GM18505 (cell line): ENCODE data around the gene WIPF2.
"Not testable (repeated sequence)": the region's sequence is repeated elsewhere in the genome, so short reads cannot be mapped to it uniquely, and the experiment has no call there.

Source experiments
- ATAC-seq: cut with Tn5 transposase; IDR thresholded peaks from one replicate; pipeline ENCODE4 v1.9.1; 2021; ENCODE audit not compliant: unreplicated experiment
- POLR2A ChIP-seq: IDR thresholded peaks from 4 replicates; pipeline ENCODE4 v1.6.1; 2011; ENCODE audit warnings: borderline replicate concordance; ENCODE audit not compliant: insufficient read depth, insufficient read length; ENCODE audit errors: extremely low read depth

WIPF2 gene

GRCh38 chr17:40203131-40203530, 16.0 kb upstream of the WIPF2 start:
- no peak for ATAC-seq
- TF ChIP-seq POLR2A = no peak

- not testable (repeated sequence) for ATAC-seq
Measured at GRCh38 chr17:40206193-40206592, 12.9 kb upstream of the WIPF2 start.

GRCh38 chr17:40209404-40210093, 9.6 kb upstream of the WIPF2 start:
- no peak for ATAC-seq
- no peak for TF ChIP-seq POLR2A

- not testable (repeated sequence) for ATAC-seq
Measured at GRCh38 chr17:40213914-40214313, 5.2 kb upstream of the WIPF2 start.

GRCh38 chr17:40218006-40218739, 931 bp upstream of the WIPF2 start:
- ATAC-seq = no peak
- TF ChIP-seq POLR2A = no peak

- no peak for ATAC-seq
- no peak for TF ChIP-seq POLR2A
Measured at GRCh38 chr17:40219594-40220338, 662 bp downstream of the WIPF2 start.

GRCh38 chr17:40224718-40225550, 5.8 kb downstream of the WIPF2 start:
- TF ChIP-seq POLR2A = no peak
- no peak for ATAC-seq

- ATAC-seq = not testable (repeated sequence)
Measured at GRCh38 chr17:40229146-40229545, 10.0 kb downstream of the WIPF2 start.

- no peak for TF ChIP-seq POLR2A
- ATAC-seq = no peak
Measured at GRCh38 chr17:40230670-40231069, 11.6 kb downstream of the WIPF2 start.

- not testable (repeated sequence) for ATAC-seq
Measured at GRCh38 chr17:40231928-40232327, 12.8 kb downstream of the WIPF2 start.

- no peak for TF ChIP-seq POLR2A
- ATAC-seq = no peak
Measured at GRCh38 chr17:40241252-40241834, 22.2 kb downstream of the WIPF2 start.

- ATAC-seq = no peak
- TF ChIP-seq POLR2A = no peak
Measured at GRCh38 chr17:40242774-40243173, 23.7 kb downstream of the WIPF2 start.

- TF ChIP-seq POLR2A = no peak
- no peak for ATAC-seq
Measured at GRCh38 chr17:40243761-40244160, 24.7 kb downstream of the WIPF2 start.

GRCh38 chr17:40244255-40244654, 25.2 kb downstream of the WIPF2 start:
- no peak for TF ChIP-seq POLR2A
- ATAC-seq = no peak
